IPS-15b (cell line): Measurements from ENCODE around the gene RNF212B.
"Not testable (repeated sequence)": the region's sequence is repeated elsewhere in the genome, so short reads cannot be mapped to it uniquely, and the experiment has no call there.

Experiments used
- H3K27me3 ChIP-seq: one replicate; pipeline ENCODE4 v1.6.1; 2013; ENCODE audit warnings: low read length; ENCODE audit not compliant: control insufficient read depth, insufficient read depth
- H3K36me3 ChIP-seq: one replicate; pipeline ENCODE4 v1.6.1; 2013; ENCODE audit warnings: low read length; ENCODE audit not compliant: control insufficient read depth, insufficient read depth
- H3K4me1 ChIP-seq: one replicate; pipeline ENCODE4 v1.6.1; 2013; ENCODE audit warnings: mild to moderate bottlenecking, low read length; ENCODE audit not compliant: control insufficient read depth, insufficient read depth
- H3K4me3 ChIP-seq: one replicate; pipeline ENCODE4 v1.5.1; 2013; ENCODE audit warnings: low read depth, low read length
- H3K9ac ChIP-seq: one replicate; pipeline ENCODE4 v1.6.1; 2013; ENCODE audit warnings: low read depth, mild to moderate bottlenecking, low read length
- H3K9me3 ChIP-seq: one replicate; pipeline ENCODE4 v1.6.1; 2013; ENCODE audit warnings: mild to moderate bottlenecking, low read length; ENCODE audit not compliant: control insufficient read depth, insufficient read depth

Gene RNF212B

DNA sequence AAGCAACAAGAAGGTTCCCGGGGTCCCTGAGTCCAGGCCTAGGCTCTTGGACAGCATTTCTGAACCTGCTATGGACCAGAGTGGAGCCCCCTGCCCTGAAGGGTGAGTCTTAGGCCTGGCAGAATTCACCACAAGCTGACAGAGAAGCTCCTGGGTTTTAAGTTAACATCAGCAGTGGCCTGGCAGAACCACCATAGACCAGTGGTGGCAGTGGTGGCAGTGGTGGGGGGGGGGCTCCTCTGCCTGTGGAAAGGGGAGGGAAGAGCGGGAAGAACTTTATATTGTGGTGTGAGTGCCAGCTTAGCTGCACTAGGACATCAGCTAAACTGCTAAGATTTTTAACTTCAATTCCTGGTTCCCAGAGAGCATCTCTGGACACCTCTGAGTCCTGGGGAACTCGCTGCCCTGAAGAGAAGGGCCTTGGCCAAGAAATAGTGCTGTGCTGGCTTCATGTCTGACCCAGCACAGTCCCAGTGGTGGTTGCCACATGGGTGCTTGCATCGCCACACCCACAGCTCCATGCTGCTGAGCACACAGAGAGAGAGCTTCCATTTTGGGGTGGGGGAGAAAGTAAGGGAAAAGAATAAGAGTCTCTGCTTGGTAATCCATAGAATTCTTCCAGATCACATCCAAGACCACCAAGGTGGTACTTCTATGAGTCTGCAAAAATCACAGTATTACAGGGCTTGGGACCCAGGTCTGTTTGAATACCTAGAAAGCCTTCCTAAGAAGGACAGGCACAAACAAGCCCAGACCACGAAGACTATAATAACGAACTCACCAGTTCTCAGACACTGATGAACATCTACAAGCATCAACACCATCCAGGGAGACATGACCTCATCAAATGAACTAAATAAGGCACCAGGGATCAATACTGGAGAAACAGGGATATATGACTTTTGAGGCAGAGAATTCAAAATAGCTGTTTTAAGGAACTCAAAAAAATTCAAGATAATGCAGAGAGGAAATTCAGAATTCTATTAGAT is 20.4 kb upstream of the RNF212B start:
- H3K4me1 ChIP-seq = peaks cover 5% of the 10 kb centered on the region
- no peak overlapping the region for H3K9ac ChIP-seq
- no peak overlapping the region for H3K4me3 ChIP-seq
- H3K27me3 ChIP-seq = no peaks in the 10 kb centered on the region
- H3K36me3 ChIP-seq = no peaks in the 10 kb centered on the region
- no peaks in the 10 kb centered on the region for H3K9me3 ChIP-seq

DNA sequence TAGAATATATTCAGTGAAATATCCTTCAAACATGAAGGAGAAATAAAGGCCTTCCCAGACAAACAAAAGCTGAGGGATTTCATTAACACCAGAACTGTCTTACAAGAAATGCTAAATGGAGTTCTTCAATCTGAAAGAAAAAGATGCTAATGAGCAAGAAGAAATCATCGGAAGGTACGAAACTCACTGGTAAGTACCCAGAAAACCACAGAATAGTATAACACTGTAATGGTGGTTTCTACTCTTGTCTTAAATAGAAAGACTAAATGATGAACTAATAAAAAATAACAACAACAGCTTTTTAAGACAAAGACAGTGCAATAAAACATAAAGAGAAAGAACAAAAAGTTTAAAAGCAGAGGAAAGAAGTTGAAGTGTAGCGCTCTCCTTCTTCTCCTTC is 18.7 kb upstream of the RNF212B start:
- Histone ChIP-seq H3K27me3 (no peaks in the 10 kb centered on the region), H3K4me3 (no peak overlapping the region), H3K9me3 (no peaks in the 10 kb centered on the region), H3K36me3 (no peaks in the 10 kb centered on the region), H3K9ac (no peak overlapping the region), H3K4me1 (peaks cover 5% of the 10 kb centered on the region)

- H3K4me3 ChIP-seq, H3K9ac ChIP-seq, H3K36me3 ChIP-seq, H3K4me1 ChIP-seq, H3K9me3 ChIP-seq, H3K27me3 ChIP-seq: not testable (repeated sequence)
Measured at GRCh38 chr14:23224958-23225357, 12.8 kb upstream of the RNF212B start.

- H3K9me3 ChIP-seq = peaks cover 3% of the 10 kb centered on the region
- no peak overlapping the region for H3K4me3 ChIP-seq
- H3K36me3 ChIP-seq = no peaks in the 10 kb centered on the region
- no peaks in the 10 kb centered on the region for H3K27me3 ChIP-seq
- no peaks in the 10 kb centered on the region for H3K4me1 ChIP-seq
- H3K9ac ChIP-seq = no peak overlapping the region
Measured at GRCh38 chr14:23227566-23227965, 10.2 kb upstream of the RNF212B start.

GRCh38 chr14:23228812-23229211 is 8.9 kb upstream of the RNF212B start:
- H3K4me1 ChIP-seq = no peaks in the 10 kb centered on the region
- H3K4me3 ChIP-seq = no peak overlapping the region
- H3K9ac ChIP-seq = no peak overlapping the region
- H3K36me3 ChIP-seq = no peaks in the 10 kb centered on the region
- H3K9me3 ChIP-seq = peaks cover 3% of the 10 kb centered on the region
- H3K27me3 ChIP-seq = no peaks in the 10 kb centered on the region

DNA sequence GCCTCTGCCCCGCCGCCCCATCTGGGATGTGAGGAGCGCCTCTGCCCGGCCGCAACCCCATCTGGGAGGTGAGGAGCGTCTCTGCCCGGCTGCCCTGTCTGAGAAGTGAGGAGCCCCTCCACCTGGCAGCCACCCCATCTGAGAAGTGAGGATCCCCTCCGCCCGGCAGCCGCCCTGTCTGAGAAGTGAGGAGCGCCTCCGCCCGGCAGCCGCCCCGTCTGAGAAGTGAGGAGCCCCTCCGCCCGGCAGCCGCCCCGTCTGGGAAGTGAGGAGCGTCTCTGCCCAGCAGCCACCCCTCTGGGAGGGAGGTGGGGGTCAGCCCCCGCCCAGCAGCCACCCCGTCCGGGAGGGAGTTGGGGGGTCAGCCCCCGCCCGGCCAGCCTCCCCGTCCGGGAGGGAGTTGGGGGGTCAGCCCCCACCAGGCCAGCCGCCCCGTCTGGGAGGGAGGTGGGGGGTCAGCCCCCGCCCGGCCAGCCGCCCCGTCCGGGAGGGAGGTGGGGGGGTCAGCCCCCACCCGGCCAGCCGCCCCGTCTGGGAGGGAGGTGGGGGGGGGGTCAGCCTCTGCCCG is 5.4 kb upstream of the RNF212B start:
- H3K27me3 ChIP-seq, H3K4me3 ChIP-seq, H3K9me3 ChIP-seq, H3K9ac ChIP-seq, H3K4me1 ChIP-seq, H3K36me3 ChIP-seq: not testable (repeated sequence)

DNA sequence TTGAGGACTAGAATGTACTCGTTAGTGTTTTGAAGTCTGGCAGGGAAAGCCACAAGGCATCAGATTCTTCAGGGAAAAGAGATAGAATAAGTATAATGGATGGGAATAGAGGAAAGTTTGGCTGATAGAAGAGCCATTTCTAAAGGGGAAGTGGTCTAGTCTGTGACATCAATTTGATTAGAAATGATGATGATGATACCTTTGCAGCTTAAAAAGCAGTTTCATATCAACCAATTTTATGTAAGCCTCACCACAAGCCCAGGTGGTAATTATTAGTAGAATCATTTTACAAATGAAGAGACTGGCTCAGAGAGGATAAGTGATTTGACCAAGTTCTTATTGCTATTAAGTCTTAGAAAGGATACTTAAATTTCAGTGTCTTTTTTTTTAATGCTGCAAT is 2.9 kb downstream of the RNF212B start:
- Histone ChIP-seq H3K9me3 (no peaks in the 10 kb centered on the region), H3K36me3 (no peaks in the 10 kb centered on the region), H3K27me3 (no peaks in the 10 kb centered on the region), H3K9ac (no peak overlapping the region), H3K4me3 (no peak overlapping the region), H3K4me1 (no peaks in the 10 kb centered on the region)

DNA sequence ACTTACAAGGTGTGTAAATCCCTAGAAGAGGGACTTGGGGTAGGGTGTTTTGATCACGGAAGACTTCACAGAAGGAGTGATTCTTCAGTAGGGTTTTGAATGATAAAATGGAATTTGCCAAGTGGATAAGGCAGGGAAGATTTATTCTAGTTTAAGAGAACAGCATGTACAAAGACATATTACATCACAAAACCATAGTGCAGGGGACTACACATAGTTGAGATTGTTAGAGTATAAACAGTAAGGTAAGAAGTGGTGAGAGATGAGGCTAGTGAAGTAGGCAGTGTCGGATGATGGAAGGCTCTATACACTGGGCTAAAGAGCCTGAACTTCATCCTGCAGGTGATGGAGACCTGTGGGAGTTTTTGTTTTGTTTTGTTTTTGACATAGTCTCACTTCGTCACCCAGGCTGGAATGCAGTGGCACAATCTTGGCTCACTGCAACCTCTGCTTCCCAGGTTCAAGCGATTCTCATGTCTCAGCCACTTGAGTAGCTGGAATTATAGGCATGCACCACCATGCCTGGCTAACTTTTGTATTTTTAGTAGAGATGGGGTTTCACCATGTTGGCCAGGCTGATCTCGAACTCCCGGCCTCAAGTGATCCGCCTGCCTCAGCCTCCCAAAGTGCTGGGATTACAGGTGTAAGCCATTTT is 3.5 kb downstream of the RNF212B start:
- H3K27me3 ChIP-seq, H3K9ac ChIP-seq, H3K4me3 ChIP-seq, H3K36me3 ChIP-seq, H3K9me3 ChIP-seq, H3K4me1 ChIP-seq: not testable (repeated sequence)

GRCh38 chr14:23242076-23242475 is 4.3 kb downstream of the RNF212B start:
- H3K4me3 ChIP-seq = no peak overlapping the region

DNA sequence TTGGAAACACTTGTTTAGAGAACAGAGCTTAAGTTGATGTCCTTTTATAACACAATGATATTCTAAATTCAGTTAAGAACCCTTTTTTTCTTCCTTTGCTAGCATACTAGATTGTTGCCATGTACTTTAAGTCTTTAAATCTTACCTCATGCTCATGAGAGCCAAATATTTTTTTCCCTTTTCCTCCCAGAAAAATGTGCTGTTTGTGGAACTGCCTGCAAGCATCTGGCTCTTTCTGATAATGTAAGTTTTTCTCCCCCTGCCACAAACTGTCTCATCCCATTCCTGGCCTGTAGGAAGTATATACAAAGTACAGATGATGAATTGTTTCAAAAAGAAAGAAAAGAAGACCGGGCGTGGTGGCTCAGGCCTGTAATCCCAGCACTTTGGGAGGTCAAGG is 5.3 kb downstream of the RNF212B start:
- Histone ChIP-seq H3K4me3 (no peak overlapping the region), H3K9ac (no peak overlapping the region), H3K9me3 (no peaks in the 10 kb centered on the region), H3K36me3 (no peaks in the 10 kb centered on the region), H3K27me3 (no peaks in the 10 kb centered on the region), H3K4me1 (no peaks in the 10 kb centered on the region)

More at GRCh38 chr14:23242076-23242475, 4.3 kb downstream of the RNF212B start:
- Histone ChIP-seq H3K4me1 (no peaks in the 10 kb centered on the region), H3K9me3 (no peaks in the 10 kb centered on the region), H3K9ac (no peak overlapping the region), H3K36me3 (no peaks in the 10 kb centered on the region), H3K27me3 (no peaks in the 10 kb centered on the region)

GRCh38 chr14:23245282-23245681 is 7.5 kb downstream of the RNF212B start:
- Histone ChIP-seq H3K27me3 (no peaks in the 10 kb centered on the region), H3K4me3 (no peak overlapping the region), H3K9me3 (no peaks in the 10 kb centered on the region), H3K4me1 (peaks cover 5% of the 10 kb centered on the region), H3K36me3 (no peaks in the 10 kb centered on the region), H3K9ac (no peak overlapping the region)

DNA sequence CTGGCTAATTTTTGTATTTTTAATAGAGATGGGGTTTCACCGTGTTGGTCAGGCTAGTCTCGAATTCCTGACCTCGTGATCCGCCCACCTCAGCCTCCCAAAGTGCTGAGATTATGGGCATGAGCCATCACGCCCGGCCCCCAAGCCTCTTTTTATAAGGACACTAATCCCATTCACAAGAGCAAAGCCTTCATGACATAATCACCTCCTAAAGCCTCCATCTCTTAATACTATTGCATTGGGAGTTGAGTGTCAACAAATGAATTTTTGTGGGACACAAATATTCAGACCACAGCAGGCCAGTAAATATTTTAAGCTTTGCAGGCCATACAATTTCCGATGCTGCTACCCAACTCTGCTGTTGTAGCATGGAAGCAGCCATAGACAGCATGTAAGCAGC is 10.9 kb downstream of the RNF212B start:
- Histone ChIP-seq H3K27me3 (no peaks in the 10 kb centered on the region), H3K4me3 (no peak overlapping the region), H3K4me1 (peaks cover 22% of the 10 kb centered on the region), H3K36me3 (no peaks in the 10 kb centered on the region), H3K9me3 (no peaks in the 10 kb centered on the region), H3K9ac (no peak overlapping the region)
